Stimulated activated naive B cell treated with anti-CD40 and anti-IgM and Interleukin-4, amounts not matched to agents 10 μg/mL and 1 μg/mL and 100 μg/mL, for 72 hours (primary cell): ENCODE measurements around the gene SLC25A41.

Source experiments
- ATAC-seq, 2 donors: fragments of 150-1000 bp; cut with Tn5 transposase; replicated peaks; 2 replicates each; pipeline ENCODE4 v1.10.0; 2021; ENCODE audit warnings: moderate library complexity in 1 of 2
- DNase-seq: peaks from one replicate; pipeline ENCODE4 v3.0.0; 2021
- H3K27ac Mint-ChIP-seq: one replicate; pipeline ENCODE4 v1.8.0; 2022; ENCODE audit warnings: mild to moderate bottlenecking, mixed read lengths
- H3K27me3 Mint-ChIP-seq, 2 donors: one replicate each; pipeline ENCODE4 v1.8.0; 2022; ENCODE audit warnings: mixed read lengths in 2 of 2
- H3K36me3 Mint-ChIP-seq, 2 donors: one replicate each; pipeline ENCODE4 v1.8.0; 2022; ENCODE audit warnings: mixed read lengths in 2 of 2, mild to moderate bottlenecking in 1 of 2
- H3K4me1 Mint-ChIP-seq, 2 donors: one replicate each; pipeline ENCODE4 v1.8.0; 2022; ENCODE audit warnings: mixed read lengths in 2 of 2, mild to moderate bottlenecking in 1 of 2
- H3K4me3 Mint-ChIP-seq, 2 donors: one replicate each; pipeline ENCODE4 v1.8.0; 2022; ENCODE audit warnings: mild to moderate bottlenecking in 2 of 2, mixed read lengths in 2 of 2, moderate library complexity in 1 of 2
- H3K9me3 Mint-ChIP-seq, 2 donors: one replicate each; pipeline ENCODE4 v1.8.0; 2022; ENCODE audit warnings: mixed read lengths in 2 of 2, mild to moderate bottlenecking in 1 of 2

Gene SLC25A41

DNA sequence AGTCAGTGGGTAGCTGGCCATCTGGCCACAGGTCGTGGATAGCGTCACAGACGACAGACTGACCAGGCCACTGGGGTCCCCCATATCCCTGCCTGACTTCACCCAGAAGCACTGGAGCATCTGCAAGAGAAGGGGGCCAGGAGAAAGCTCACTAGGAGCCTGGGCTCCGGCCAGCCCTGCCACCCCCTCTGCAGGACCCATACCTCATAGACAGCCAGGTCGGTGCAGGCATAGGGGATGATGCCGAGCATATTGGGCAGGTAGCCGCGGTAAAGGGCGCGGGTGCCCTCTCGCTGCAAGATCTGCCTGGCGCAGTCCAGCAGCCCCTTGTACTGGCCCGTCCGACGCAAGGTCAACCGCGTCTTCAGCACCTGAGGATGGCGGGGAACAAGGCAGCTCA lies 6.4 kb downstream of the SLC25A41 start:
- Mint-ChIP-seq H3K4me3 (no peak overlapping the region), H3K27me3 (no peaks in the 10 kb centered on the region), H3K36me3 (peaks cover 5 to 10% of the 10 kb centered on the region in 2 donors), H3K9me3 (peaks cover 0 to 5% of the 10 kb centered on the region in 2 donors), H3K27ac (no peak overlapping the region), H3K4me1 (peaks cover 16 to 34% of the 10 kb centered on the region in 2 donors)
- ATAC-seq (no peak), DNase-seq (no peak)

DNA sequence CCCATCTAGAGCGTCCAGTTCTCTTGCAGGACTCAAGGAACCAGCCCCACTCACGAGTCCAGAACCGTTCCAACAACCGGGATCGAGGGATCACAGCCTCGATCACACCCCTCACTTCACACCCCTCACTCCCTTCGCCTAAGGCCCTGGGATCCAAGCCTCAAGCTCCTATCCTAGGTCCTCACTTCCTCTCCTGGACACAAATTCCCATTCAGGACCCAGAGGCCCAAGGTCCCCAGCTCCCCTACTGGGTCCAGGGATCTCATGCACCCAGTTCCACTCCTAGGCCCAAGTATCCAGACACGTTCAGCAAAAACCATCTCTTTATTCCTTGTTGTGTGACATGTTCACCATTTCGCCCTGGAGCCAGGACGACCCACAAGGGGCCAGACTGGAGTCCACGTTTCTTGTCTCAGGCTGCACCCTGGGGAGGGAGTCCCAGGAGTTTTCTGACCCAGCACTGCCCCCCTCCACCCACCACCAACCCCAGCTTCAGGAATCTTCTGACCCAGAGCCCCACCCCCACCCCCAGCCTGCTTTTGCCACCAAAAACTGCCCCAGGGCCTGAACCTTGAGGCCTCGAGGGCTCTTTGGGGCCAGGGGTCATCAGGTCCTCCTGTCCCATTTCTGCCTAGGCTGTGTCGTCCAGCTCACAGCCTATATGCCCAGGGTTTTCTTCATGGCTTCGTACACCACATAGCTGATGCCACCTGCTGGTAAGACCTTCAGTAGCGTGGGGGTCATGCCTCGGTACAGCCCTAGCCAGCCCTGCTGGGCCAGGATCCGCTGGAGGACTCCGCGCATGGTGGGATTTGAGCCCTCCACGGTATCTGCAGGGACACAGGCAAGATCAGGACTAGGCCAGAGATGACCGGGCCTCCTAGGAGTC lies 7.6 kb downstream of the SLC25A41 start:
- peaks cover 11 to 12% of the 10 kb centered on the region in 2 donors for H3K36me3 Mint-ChIP-seq
- H3K4me3 Mint-ChIP-seq, result peak overlapping the region; percentile 77 to 88
- DNase-seq (no peak), ATAC-seq (no peak)
- no peaks in the 10 kb centered on the region for H3K27me3 Mint-ChIP-seq
- H3K9me3 Mint-ChIP-seq, result peaks cover 0 to 5% of the 10 kb centered on the region in 2 donors
- H3K4me1 Mint-ChIP-seq, result peaks cover 20 to 45% of the 10 kb centered on the region in 2 donors
- peak overlapping the region; percentile 76 for H3K27ac Mint-ChIP-seq

DNA sequence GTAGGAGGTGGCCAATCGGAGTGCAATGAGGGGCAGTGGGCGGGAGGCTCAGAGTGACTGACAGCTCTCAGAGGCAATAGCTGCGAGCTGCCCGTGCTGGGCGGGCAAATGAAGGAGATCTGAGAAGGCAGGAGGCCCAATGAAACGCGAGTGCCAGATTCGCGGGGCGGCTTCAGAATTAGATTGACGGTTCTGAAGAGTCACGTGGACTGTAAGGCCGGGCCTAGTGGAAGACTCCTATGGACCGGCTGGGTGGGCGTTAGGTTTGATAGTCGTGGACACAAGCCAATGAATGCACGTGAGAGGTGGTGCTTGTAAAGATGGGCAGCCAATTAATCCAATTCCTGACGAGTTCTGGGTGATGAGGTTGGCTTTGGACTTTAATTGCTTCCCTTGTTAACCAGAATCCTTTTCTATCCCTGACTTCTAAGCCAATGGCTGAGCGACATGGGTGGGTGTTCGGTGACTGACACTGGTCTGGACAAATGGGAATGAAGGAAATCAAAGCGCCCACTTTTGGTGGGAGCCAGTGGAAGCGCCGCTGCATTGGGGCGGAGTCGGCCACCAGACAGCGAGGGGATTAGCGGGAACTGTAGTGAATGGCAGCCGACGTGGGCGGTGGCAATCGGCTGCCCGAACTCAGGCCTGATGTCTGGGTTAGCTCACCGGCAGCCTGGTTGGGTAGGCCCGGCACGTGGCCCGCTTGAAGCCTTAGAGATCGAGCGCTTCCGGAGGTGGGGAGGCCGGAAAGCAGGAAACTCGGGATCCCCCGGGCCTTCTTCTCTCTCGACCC lies 8.4 kb downstream of the SLC25A41 start:
- peaks cover 15% of the 10 kb centered on the region in 2 donors for H3K36me3 Mint-ChIP-seq

DNA sequence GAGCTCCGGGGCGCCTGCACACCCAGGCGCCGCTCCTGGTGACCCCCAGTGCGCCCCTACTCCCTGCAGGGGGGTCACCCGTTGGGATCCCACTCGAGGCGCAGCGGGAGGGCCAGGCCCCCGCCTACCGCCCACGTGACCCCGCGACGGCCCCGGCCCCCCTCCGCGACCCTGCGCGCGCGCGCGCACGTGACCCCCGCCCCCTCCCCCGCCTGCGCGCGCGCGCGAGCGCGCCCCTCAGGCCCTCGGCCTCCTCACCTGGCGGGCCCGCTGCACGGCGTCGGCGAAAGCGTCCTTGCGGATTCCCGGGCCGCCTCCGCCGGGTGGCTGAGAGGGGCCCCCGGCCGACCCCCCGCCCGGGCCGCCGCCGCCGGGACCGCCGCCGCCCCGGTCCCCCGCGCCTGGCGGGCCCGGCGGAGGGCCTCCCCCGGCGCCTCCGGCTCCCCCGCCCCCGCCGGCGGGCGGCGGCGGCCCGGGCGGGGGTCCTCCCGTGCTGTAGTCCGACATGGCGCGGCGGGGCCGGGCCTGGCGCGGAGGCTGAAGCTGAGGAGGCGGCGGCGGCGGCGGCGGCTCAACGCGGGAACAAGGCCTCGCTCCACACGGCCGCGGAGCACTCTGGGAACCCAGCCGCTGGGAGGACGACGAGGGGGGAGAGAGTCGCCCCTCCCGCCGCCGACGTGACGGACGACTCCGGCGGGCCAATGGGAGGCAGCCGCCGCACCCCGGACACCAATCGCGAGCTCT lies 9.2 kb downstream of the SLC25A41 start, which contains the start of gene KHSRP:
TSS of gene KHSRP (minus strand) at position 617 of the 744 bp plus-strand sequence. CDS start at position 507, 110 bp downstream.
- ATAC-seq (no peak), DNase-seq (no peak)
- Mint-ChIP-seq H3K27me3 (no peaks in the 10 kb centered on the region), H3K4me3 (peak within 1 kb of the TSS; percentile 88 to 93), H3K27ac (peak within 1 kb of the TSS; percentile 91), H3K9me3 (peaks cover 0 to 2% of the 10 kb centered on the region in 2 donors), H3K4me1 (peaks cover 20 to 47% of the 10 kb centered on the region in 2 donors), H3K36me3 (peaks cover 18 to 23% of the 10 kb centered on the region in 2 donors)

More for the DNA sequence above, 8.4 kb downstream of the SLC25A41 start:
- H3K27me3 Mint-ChIP-seq, result no peaks in the 10 kb centered on the region
- H3K4me1 Mint-ChIP-seq, result peaks cover 20 to 49% of the 10 kb centered on the region in 2 donors
- peak overlapping the region; percentile 77 to 88 for H3K4me3 Mint-ChIP-seq
- H3K9me3 Mint-ChIP-seq, result peaks cover 0 to 5% of the 10 kb centered on the region in 2 donors
- H3K27ac Mint-ChIP-seq, result peak overlapping the region; percentile 76
- peak; percentile 90 to 91 for ATAC-seq
- DNase-seq, result peak; percentile 100

DNA sequence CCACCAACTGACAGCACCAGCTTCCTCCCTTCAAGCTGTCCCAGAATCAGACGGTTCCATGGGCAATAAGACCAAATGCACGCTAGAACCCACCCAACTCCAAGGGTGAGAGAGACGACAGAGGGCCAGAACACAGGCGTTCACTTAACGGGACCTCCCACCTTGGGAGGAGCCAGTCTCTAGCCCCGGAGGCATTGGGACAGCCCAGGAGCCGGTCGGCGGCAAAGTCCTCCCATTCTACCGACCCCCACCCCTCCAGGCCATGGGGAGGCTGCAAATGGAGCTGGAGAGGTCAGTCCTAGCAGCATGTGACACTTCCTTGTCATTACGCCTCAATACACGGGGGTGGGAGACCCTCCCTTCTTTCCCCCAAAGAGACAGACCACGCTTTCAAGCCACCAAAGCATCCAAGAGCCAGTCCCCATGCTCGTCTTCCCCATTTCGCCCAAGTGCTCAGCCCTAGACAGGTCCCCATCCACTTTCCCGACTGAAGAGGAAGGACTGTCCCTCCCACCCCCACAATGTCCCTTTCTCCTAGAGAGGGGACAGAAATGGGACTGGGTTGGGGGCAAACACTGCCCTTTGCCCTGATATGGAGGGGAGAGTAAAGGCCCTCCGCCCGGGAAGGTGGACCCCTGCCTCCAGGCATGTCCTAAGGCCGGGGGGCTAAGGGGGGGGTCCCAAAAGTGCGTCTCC lies 9.9 kb downstream of the SLC25A41 start:
- Mint-ChIP-seq H3K27me3 (no peaks in the 10 kb centered on the region), H3K36me3 (peaks cover 24 to 29% of the 10 kb centered on the region in 2 donors), H3K27ac (peak overlapping the region; percentile 91), H3K4me3 (peak overlapping the region; percentile 88 to 93), H3K4me1 (peaks cover 20 to 46% of the 10 kb centered on the region in 2 donors), H3K9me3 (peaks cover 0 to 2% of the 10 kb centered on the region in 2 donors)
- DNase-seq (no peak), ATAC-seq (no peak)

DNA sequence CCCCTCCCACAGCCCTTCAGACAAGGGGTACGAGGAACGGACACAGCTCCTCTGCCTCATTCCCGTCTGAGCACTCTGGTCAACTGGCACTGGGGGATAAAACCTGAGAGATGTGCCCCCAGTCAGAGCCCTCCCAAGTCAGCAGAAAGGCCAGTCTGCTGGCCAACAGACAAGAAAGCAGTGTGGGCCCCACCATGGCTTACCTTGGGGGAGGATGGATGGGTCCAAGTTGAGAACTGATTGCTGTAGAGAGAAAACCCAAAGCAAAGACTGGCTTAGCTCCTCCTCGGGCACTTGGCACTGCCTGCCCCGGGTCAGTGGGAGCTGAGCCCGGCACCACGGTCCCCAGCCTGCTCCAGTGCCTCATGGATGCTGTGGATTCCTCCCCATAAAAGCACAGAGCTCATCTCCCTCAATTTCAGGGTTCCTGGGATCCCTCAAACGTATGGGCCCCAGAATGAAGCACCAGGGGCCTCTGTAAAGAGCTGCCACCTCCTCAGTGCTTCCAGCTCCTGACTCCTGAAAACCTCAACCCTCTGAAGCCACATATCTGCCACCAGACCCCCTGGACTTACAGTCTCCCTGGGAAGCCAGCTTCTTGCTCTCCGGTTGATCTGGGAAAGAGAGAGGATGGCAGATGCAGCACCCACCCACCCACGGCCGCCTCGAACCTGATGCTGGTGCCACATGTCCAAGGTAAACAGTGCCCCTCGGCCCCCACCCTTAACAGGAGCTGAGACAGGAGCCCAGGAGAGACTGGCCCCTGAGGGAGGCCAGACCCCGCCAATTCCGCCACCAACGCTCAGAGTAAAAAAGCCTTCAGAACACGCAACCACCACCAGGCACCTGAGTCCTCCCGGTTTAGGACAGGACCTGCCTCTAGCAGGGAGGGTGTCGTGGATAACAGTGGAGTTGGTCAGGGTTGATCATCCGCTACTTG lies 12.2 kb downstream of the SLC25A41 start:
- no peak for ATAC-seq
- H3K4me3 Mint-ChIP-seq, result no peak overlapping the region
- H3K27me3 Mint-ChIP-seq, result no peaks in the 10 kb centered on the region
- no peak for DNase-seq
- peaks cover 33 to 47% of the 10 kb centered on the region in 2 donors for H3K36me3 Mint-ChIP-seq
- H3K9me3 Mint-ChIP-seq, result peaks cover 0 to 2% of the 10 kb centered on the region in 2 donors
- peaks cover 20 to 46% of the 10 kb centered on the region in 2 donors for H3K4me1 Mint-ChIP-seq
- H3K27ac Mint-ChIP-seq, result peak overlapping the region; percentile 51

DNA sequence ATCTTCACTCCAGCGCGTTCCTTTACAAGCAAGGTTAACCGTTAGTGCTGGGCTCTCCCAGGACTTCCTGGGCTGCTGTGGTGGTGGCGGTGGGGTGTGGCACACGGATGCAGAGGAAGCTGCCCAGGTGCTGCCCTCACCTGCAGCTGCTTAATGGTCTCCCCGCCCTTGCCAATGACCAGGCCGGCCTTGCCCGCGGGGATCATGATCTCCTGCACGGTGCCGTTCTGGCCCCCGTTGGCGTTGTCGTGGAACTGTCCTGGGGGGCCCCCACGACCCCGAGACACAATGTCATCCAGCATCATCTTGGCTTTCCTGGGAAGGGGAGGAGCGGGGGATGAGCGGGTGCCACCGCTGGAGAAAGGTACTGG lies 15.0 kb downstream of the SLC25A41 start:
- peak overlapping the region; percentile 20 for H3K27ac Mint-ChIP-seq
- peaks cover 49 to 68% of the 10 kb centered on the region in 2 donors for H3K36me3 Mint-ChIP-seq
- ATAC-seq, result no peak

DNA sequence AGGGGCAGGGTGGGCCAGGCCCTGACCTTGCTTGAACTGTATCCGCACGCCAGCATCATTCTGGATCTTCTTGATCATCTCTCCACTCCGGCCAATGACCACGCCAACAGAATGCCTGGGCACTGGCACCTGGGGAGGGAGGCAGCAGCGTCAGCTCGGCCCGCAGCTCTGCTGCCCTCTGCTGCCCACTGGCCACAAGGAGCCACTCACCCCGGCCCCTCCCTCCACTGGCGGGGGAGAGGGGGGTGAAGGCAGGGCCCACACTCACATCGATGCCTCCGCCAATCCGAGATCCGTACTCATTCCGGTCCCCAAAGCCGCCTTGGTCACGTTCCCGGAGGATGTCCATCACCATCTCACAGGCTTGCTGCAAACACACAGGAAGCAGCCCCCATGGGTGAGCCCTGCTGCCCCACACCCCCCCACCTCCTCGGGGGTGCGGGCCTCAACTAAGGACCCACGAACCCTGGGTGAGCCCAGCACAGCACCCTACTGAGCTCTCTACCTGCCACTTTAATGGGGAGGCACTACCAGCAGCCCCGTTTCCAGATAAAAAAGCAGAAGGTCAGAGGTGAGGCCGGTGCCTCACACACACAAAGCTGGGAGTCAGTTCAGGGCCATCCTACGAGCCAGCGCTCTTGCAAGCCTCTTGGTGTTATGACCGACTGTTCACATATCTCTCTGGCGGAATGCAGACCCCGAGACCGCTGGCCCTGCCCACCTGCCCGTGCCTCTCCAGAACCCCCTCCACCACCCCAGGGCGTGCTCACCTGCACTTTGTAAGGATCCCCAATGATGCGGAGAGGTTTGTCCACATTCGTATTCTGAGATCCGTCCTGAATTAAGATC lies 15.6 kb downstream of the SLC25A41 start:
- Mint-ChIP-seq H3K27me3 (no peaks in the 10 kb centered on the region), H3K27ac (no peak overlapping the region), H3K4me3 (no peak overlapping the region), H3K4me1 (peaks cover 9 to 27% of the 10 kb centered on the region in 2 donors), H3K9me3 (no peaks in the 10 kb centered on the region), H3K36me3 (peaks cover 49 to 68% of the 10 kb centered on the region in 2 donors)
- no peak for ATAC-seq
- DNase-seq, result no peak

More for the DNA sequence above, 15.0 kb downstream of the SLC25A41 start:
- Mint-ChIP-seq H3K27me3 (no peaks in the 10 kb centered on the region), H3K4me3 (no peak overlapping the region), H3K4me1 (peaks cover 14 to 33% of the 10 kb centered on the region in 2 donors), H3K9me3 (no peaks in the 10 kb centered on the region)
- no peak for DNase-seq

DNA sequence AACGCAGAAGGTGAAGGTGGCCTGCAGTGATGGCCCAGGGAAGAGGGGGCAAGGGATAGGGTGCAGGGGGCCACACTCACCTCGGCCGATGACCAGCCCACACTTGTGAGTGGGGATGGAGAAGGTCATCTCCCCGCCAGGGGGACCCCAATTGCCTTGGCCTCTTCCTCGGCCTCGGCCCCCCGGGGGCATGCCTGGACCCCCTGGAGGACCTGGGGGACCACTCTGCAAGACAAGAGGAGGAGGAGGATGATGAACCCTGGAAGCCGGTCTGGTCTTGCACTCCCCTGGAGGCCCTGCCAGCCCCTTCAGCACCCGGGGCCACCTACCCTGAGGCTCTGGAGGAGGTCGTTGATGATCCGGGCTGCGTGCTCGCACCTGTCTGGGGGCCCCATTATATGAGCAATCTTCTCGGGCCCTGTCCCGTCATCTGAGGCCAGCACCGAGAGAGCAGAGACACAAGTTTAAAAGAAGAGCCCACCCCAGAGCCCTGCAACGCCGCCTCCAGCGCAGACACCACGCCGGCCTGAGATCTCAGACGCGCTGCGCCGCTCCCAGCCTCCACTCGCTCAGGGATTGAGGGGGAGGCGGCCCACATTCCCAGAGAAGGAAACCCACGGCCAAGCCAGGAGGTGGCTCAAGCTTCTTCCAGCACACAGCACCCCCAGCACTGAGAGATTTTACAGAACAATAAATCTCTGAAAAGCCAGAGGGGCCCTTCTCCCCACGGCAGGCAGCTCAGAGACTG lies 16.7 kb downstream of the SLC25A41 start:
- H3K27ac Mint-ChIP-seq, result no peak overlapping the region
- DNase-seq (no peak), ATAC-seq (no peak)
- no peaks in the 10 kb centered on the region for H3K27me3 Mint-ChIP-seq
- H3K4me1 Mint-ChIP-seq, result peaks cover 3 to 16% of the 10 kb centered on the region in 2 donors
- H3K36me3 Mint-ChIP-seq, result peaks cover 47 to 69% of the 10 kb centered on the region in 2 donors
- no peak overlapping the region for H3K4me3 Mint-ChIP-seq
- no peaks in the 10 kb centered on the region for H3K9me3 Mint-ChIP-seq

DNA sequence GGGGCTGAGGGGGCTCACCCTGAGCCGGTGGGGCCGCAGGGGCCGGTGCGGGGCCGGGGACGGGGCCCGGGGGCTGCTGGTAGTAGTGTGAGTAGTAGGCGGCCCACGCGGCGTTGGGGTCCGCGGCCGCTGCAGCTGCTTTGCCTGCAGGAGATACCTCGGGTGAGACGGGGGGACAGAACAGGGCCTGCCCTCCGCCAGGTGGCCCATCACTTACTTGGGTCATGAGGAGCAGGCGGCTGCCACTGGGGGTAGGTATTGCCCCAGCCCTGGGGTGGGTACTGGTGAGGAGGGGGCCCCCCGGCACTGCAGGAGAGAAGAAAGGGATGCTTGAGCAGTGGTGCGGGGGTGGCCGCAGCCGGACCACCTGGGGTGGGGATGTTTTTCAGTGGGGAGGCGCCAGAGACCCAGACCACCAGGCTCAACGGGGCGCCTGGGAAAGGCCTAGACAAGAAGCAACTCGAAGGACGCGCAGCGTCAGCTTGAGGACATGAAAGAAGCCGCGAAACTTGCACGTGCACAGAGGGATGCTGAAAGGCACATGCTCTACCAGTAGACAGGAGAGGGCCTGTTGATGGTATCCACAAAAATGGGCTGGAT lies 17.9 kb downstream of the SLC25A41 start:
- Mint-ChIP-seq H3K4me3 (no peak overlapping the region), H3K27me3 (no peaks in the 10 kb centered on the region), H3K36me3 (peaks cover 43 to 63% of the 10 kb centered on the region in 2 donors), H3K27ac (peak overlapping the region; percentile 31), H3K4me1 (peaks cover 0 to 5% of the 10 kb centered on the region in 2 donors), H3K9me3 (no peaks in the 10 kb centered on the region)
- DNase-seq (no peak), ATAC-seq (no peak)
